Measurements from ENCODE around the gene SLC12A7. TPM values are rescaled to one million over a fixed set of nuclear protein-coding genes. Genes with fewer than 3 reads are reported as not detected.

Gene SLC12A7
- total RNA-seq, 1 experiment from 2014 or later = 30.8 TPM

GRCh38 chr5:1115123-1115815 is 3.4 kb upstream of the SLC12A7 start:
- H2AK5ac ChIP-seq (ENCODE audit: insufficient read length, low read length) = no peak overlapping the region
- H3T11ph ChIP-seq (ENCODE audit: low read length) = no peak overlapping the region
- H2BK120ac ChIP-seq (ENCODE audit: low read depth, low read length, poor library complexity, severe bottlenecking) = no peak overlapping the region
- no peak overlapping the region for H3K18ac ChIP-seq (ENCODE audit: insufficient read length, low read depth, low read length)
- H3K23me2 ChIP-seq (ENCODE audit: insufficient read length, low read depth, low read length, poor library complexity, severe bottlenecking) = peaks cover 7% of the 10 kb centered on the region
- WGBS (ENCODE audit: extremely low coverage, insufficient read length, low lambda C conversion rate) = no CpG with 5 or more reads among the region's 23 CpGs
- no peak overlapping the region for H2BK15ac ChIP-seq (ENCODE audit: low read depth, low read length)
- H3K27ac ChIP-seq (ENCODE audit: insufficient read length, low read depth, low read length) = no peak overlapping the region
- H3K4me1 Mint-ChIP-seq = peaks cover 13 to 34% of the 10 kb centered on the region in 2 experiments
- H3K56ac ChIP-seq (ENCODE audit: insufficient read length, low read depth, low read length) = no peak overlapping the region
- peaks cover 3% of the 10 kb centered on the region for H3K79me1 ChIP-seq (ENCODE audit: insufficient read depth, low read depth, low read length, poor library complexity, severe bottlenecking)
- no peak overlapping the region for H3K23ac ChIP-seq (ENCODE audit: insufficient read length, low read depth, low read length)
- H3K27me3 Mint-ChIP-seq (ENCODE audit: low read depth) = peaks cover 7% of the 10 kb centered on the region
- H3K4me3 Mint-ChIP-seq = no peak overlapping the region; a peak in 1 of 5 replicates
- no peak overlapping the region; the same call in 1 of the 2 replicates for H3K14ac ChIP-seq (ENCODE audit: insufficient read depth, low read length)
- DNase-seq = no peak
- H3K4me2 ChIP-seq (ENCODE audit: insufficient read depth, insufficient read length, low read length) = no peak overlapping the region
- H2BK20ac ChIP-seq (ENCODE audit: low read depth, low read length, poor library complexity, severe bottlenecking) = no peak overlapping the region
- H4K20me1 ChIP-seq (ENCODE audit: control insufficient read depth, insufficient read depth, insufficient read length) = no peaks in the 10 kb centered on the region
- H3K9ac ChIP-seq (ENCODE audit: extremely low read depth, insufficient read length, low read length) = no peak overlapping the region
- H2AFZ ChIP-seq (ENCODE audit: low read length) = no peak overlapping the region
- no peak overlapping the region for H2BK12ac ChIP-seq (ENCODE audit: insufficient read length, low read depth, low read length)
- H3K36me3 Mint-ChIP-seq (ENCODE audit: insufficient read depth in 1 of 3, low read depth in 3 of 3) = peaks cover 0 to under 1% (median 0%) of the 10 kb centered on the region in 3 experiments; a peak in 1 of 7 replicates
- TF ChIP-seq CTCF (conservative IDR thresholded peaks at IDR 0.05) = no peak
- no peak overlapping the region for H3K27ac Mint-ChIP-seq
- H3K9me3 ChIP-seq (ENCODE audit: control insufficient read depth, low read depth, low read length) = no peaks in the 10 kb centered on the region
- H4K5ac ChIP-seq (ENCODE audit: insufficient read length, low read depth, low read length) = no peak overlapping the region
- no peaks in the 10 kb centered on the region for H3K4me1 ChIP-seq (ENCODE audit: insufficient read depth, low read length)
- H2BK5ac ChIP-seq (ENCODE audit: insufficient read length, low read length) = no peak overlapping the region
- H3K27me3 ChIP-seq (ENCODE audit: insufficient read depth, low read length) = no peaks in the 10 kb centered on the region
- H3K9me3 Mint-ChIP-seq = no peaks in the 10 kb centered on the region
- no peak overlapping the region for H4K8ac ChIP-seq (replicated peaks; ENCODE audit: insufficient read length, low read depth, low read length)
- H3K4ac ChIP-seq (ENCODE audit: low read depth, low read length) = no peak overlapping the region
- H3K79me2 ChIP-seq (ENCODE audit: insufficient read depth, low read length) = no peaks in the 10 kb centered on the region
- no peak overlapping the region for H4K91ac ChIP-seq (ENCODE audit: insufficient read length, low read depth, low read length)

Data from H9 (cell line).